GM12892 (cell line): ENCODE results near the gene PRDM16.

Experiments used
- POLR2A ChIP-seq: IDR thresholded peaks from 2 replicates; pipeline ENCODE4 v1.6.1; 2011; ENCODE audit warnings: low read depth, low read length, control low read depth
- POLR2AphosphoS5 ChIP-seq: IDR thresholded peaks from 2 replicates; pipeline ENCODE4 v1.6.1; 2011; ENCODE audit warnings: low read depth, low read length, control low read depth

- TF ChIP-seq POLR2AphosphoS5: no peak
- TF ChIP-seq POLR2A: no peak
Measured at GRCh38 chr1:3081171-3081683, 12.2 kb downstream of the PRDM16 start.
